ENCODE measurements around the gene GGN. TPM values are rescaled to one million over a fixed set of nuclear protein-coding genes. Genes with fewer than 3 reads are reported as not detected.

Gene GGN
- total RNA-seq, 1 donor from 2014 or later: 2.1 TPM

DNA sequence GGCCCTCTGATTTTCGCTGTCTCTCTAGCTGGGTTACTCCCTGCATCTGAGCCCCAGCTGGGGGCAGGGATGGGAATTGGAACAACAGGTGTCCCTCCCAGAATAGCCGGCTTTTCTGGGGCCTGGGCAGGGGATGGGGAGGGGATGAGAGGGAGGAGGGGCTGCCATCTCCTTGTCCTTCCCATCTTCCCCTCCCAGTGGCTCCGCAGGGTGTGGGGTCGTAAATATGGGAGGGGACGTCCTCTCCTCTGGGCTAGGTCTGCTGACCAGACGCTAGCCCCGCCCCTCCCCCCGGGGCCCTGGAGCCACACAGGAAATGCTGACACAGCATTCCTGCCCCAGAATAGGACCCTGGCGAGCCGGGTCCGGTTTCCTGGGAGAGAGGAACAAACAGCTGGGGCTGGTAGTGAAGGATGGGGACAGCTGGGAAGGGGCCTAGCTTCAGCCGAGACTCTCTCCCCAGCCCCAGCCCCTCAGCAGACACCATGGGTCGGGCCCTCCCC is 46.8 kb upstream of the GGN start:
- Mint-ChIP-seq H3K27me3 (ENCODE audit: low read depth, unreplicated experiment) (peaks cover 18% of the 10 kb centered on the region), H3K27ac (ENCODE audit: unreplicated experiment) (no peak overlapping the region), H3K36me3 (ENCODE audit: low read depth, unreplicated experiment) (no peaks in the 10 kb centered on the region), H3K4me3 (ENCODE audit: unreplicated experiment) (no peak overlapping the region), H3K9me3 (ENCODE audit: unreplicated experiment) (peaks cover 1% of the 10 kb centered on the region), H3K4me1 (ENCODE audit: low read depth, unreplicated experiment) (no peaks in the 10 kb centered on the region)
- Histone ChIP-seq H2AFZ (ENCODE audit: low read depth, low read length) (no peak overlapping the region), H3K4me2 (ENCODE audit: low read length) (no peak overlapping the region), H3K79me2 (ENCODE audit: insufficient read depth, low read length) (no peaks in the 10 kb centered on the region), H4K20me1 (ENCODE audit: insufficient read depth, low read length) (no peaks in the 10 kb centered on the region), H3K9ac (ENCODE audit: low read length) (no peak overlapping the region), H3K27ac (ENCODE audit: low read depth, low read length) (no peak overlapping the region), H3K27me3 (ENCODE audit: insufficient read depth, low read length) (peaks cover 10% of the 10 kb centered on the region), H3K9me3 (ENCODE audit: insufficient read depth, low read depth, low read length) (no peaks in the 10 kb centered on the region), H3K36me3 (ENCODE audit: insufficient read depth, low read length) (no peaks in the 10 kb centered on the region), H3K4me3 (ENCODE audit: insufficient read depth, low read depth, low read length) (no peak overlapping the region), H3K4me1 (ENCODE audit: insufficient read depth, low read length) (no peaks in the 10 kb centered on the region)
- DNase-seq (ENCODE audit: low read depth): no peak
- no peak for FAIRE-seq
- TF ChIP-seq, protein P1, sequence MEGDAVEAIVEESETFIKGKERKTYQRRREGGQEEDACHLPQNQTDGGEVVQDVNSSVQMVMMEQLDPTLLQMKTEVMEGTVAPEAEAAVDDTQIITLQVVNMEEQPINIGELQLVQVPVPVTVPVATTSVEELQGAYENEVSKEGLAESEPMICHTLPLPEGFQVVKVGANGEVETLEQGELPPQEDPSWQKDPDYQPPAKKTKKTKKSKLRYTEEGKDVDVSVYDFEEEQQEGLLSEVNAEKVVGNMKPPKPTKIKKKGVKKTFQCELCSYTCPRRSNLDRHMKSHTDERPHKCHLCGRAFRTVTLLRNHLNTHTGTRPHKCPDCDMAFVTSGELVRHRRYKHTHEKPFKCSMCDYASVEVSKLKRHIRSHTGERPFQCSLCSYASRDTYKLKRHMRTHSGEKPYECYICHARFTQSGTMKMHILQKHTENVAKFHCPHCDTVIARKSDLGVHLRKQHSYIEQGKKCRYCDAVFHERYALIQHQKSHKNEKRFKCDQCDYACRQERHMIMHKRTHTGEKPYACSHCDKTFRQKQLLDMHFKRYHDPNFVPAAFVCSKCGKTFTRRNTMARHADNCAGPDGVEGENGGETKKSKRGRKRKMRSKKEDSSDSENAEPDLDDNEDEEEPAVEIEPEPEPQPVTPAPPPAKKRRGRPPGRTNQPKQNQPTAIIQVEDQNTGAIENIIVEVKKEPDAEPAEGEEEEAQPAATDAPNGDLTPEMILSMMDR (IDR thresholded peaks at IDR 0.05; ENCODE audit: insufficient read depth, low read depth, low read length): no peak
- TF ChIP-seq EZH2 (IDR thresholded peaks at IDR 0.05; ENCODE audit: insufficient read depth, low read length): no peak

DNA sequence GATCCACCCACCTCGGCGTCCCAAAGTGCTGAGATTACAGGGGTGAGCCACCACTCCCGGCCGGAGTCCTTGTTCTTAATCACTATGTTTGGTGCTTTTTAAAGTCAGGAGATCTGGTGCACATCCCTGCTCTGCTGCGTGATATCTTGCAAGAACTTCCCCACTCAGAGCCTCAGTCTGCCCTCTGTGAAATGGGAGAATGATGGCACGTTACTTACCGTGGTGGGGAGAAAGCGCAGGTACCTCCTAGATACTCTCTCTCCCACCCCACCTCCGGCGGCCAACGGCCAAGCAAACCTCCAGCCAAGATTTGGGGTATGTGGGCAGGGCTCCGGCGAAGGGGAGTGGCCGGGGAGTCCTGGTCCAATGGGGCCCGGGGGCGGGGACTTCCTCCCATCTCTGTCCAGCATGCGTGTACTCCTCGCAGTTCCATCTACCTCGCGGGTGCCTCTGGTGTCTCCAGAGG is 45.5 kb upstream of the GGN start, which contains the start of gene RYR1:
Gene RYR1, plus strand, starts transcription at position 424 of the 466 bp plus-strand sequence. CDS start 139 bp downstream, outside the sequence.
- Histone ChIP-seq H3K9ac (ENCODE audit: low read length) (no peak within 1 kb of the TSS), H3K4me1 (ENCODE audit: insufficient read depth, low read length) (no peaks in the 10 kb centered on the region), H3K36me3 (ENCODE audit: insufficient read depth, low read length) (no peaks in the 10 kb centered on the region), H3K79me2 (ENCODE audit: insufficient read depth, low read length) (no peaks in the 10 kb centered on the region), H2AFZ (ENCODE audit: low read depth, low read length) (no peak within 1 kb of the TSS), H3K27me3 (ENCODE audit: insufficient read depth, low read length) (peaks cover 10% of the 10 kb centered on the region), H3K4me2 (ENCODE audit: low read length) (no peak within 1 kb of the TSS), H3K27ac (ENCODE audit: low read depth, low read length) (no peak within 1 kb of the TSS), H3K4me3 (ENCODE audit: insufficient read depth, low read depth, low read length) (no peak within 1 kb of the TSS), H4K20me1 (ENCODE audit: insufficient read depth, low read length) (no peaks in the 10 kb centered on the region), H3K9me3 (ENCODE audit: insufficient read depth, low read depth, low read length) (no peaks in the 10 kb centered on the region)
- no peak for TF ChIP-seq EZH2 (IDR thresholded peaks at IDR 0.05; ENCODE audit: insufficient read depth, low read length)
- TF ChIP-seq, protein P1 (IDR thresholded peaks at IDR 0.05; ENCODE audit: insufficient read depth, low read depth, low read length): no peak
- DNase-seq (ENCODE audit: low read depth): no peak
- Mint-ChIP-seq H3K4me1 (ENCODE audit: low read depth, unreplicated experiment) (no peaks in the 10 kb centered on the region), H3K27ac (ENCODE audit: unreplicated experiment) (no peak within 1 kb of the TSS), H3K36me3 (ENCODE audit: low read depth, unreplicated experiment) (no peaks in the 10 kb centered on the region), H3K27me3 (ENCODE audit: low read depth, unreplicated experiment) (peaks cover 19% of the 10 kb centered on the region), H3K4me3 (ENCODE audit: unreplicated experiment) (no peak within 1 kb of the TSS), H3K9me3 (ENCODE audit: unreplicated experiment) (peaks cover 1% of the 10 kb centered on the region)
- no peak for FAIRE-seq

DNA sequence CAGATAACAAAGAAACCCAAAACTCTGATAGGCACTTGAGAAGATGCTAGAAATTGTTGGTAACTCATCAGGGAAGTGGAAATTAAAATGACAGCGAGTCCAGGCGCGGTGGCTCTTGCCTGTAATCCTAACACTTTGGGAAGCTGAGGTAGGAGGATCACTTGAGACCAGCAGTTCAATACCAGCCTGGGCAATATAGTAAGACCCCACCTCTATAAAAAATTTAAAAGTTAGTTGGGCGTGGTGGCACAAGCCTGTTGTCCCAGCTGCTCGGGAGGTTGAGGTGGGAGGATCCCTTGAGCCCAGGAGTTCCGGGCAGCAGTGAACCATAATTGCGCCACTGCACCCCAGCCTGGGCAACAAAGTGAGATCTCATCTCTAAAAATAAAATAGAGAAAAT is 43.1 kb upstream of the GGN start:
- Histone ChIP-seq H3K4me1 (ENCODE audit: insufficient read depth, low read length) (no peaks in the 10 kb centered on the region), H3K27ac (ENCODE audit: low read depth, low read length) (no peak overlapping the region), H4K20me1 (ENCODE audit: insufficient read depth, low read length) (no peaks in the 10 kb centered on the region), H3K4me3 (ENCODE audit: insufficient read depth, low read depth, low read length) (no peak overlapping the region), H3K79me2 (ENCODE audit: insufficient read depth, low read length) (no peaks in the 10 kb centered on the region), H3K9me3 (ENCODE audit: insufficient read depth, low read depth, low read length) (no peaks in the 10 kb centered on the region), H3K27me3 (ENCODE audit: insufficient read depth, low read length) (peaks cover 14% of the 10 kb centered on the region), H3K4me2 (ENCODE audit: low read length) (no peak overlapping the region), H2AFZ (ENCODE audit: low read depth, low read length) (no peak overlapping the region), H3K9ac (ENCODE audit: low read length) (no peak overlapping the region), H3K36me3 (ENCODE audit: insufficient read depth, low read length) (no peaks in the 10 kb centered on the region)
- H3K36me3 Mint-ChIP-seq (ENCODE audit: low read depth, unreplicated experiment): no peaks in the 10 kb centered on the region
- H3K4me3 Mint-ChIP-seq (ENCODE audit: unreplicated experiment): no peak overlapping the region
- DNase-seq (ENCODE audit: low read depth): no peak
- no peak overlapping the region for H3K27ac Mint-ChIP-seq (ENCODE audit: unreplicated experiment)
- H3K9me3 Mint-ChIP-seq (ENCODE audit: unreplicated experiment): peaks cover 1% of the 10 kb centered on the region
- no peak for TF ChIP-seq EZH2 (IDR thresholded peaks at IDR 0.05; ENCODE audit: insufficient read depth, low read length)
- TF ChIP-seq, protein P1 (IDR thresholded peaks at IDR 0.05; ENCODE audit: insufficient read depth, low read depth, low read length): no peak
- peaks cover 23% of the 10 kb centered on the region for H3K27me3 Mint-ChIP-seq (ENCODE audit: low read depth, unreplicated experiment)
- no peak for FAIRE-seq
- peaks cover 1% of the 10 kb centered on the region for H3K4me1 Mint-ChIP-seq (ENCODE audit: low read depth, unreplicated experiment)
